Suppressor macrophage treated with lipopolysaccharide for 4 hours (primary cell): ENCODE measurements around the gene PKHD1.

Experiments used
- DNase-seq: peaks from one replicate; pipeline ENCODE4 v3.0.0-alpha.2; 2020

Gene PKHD1

DNA sequence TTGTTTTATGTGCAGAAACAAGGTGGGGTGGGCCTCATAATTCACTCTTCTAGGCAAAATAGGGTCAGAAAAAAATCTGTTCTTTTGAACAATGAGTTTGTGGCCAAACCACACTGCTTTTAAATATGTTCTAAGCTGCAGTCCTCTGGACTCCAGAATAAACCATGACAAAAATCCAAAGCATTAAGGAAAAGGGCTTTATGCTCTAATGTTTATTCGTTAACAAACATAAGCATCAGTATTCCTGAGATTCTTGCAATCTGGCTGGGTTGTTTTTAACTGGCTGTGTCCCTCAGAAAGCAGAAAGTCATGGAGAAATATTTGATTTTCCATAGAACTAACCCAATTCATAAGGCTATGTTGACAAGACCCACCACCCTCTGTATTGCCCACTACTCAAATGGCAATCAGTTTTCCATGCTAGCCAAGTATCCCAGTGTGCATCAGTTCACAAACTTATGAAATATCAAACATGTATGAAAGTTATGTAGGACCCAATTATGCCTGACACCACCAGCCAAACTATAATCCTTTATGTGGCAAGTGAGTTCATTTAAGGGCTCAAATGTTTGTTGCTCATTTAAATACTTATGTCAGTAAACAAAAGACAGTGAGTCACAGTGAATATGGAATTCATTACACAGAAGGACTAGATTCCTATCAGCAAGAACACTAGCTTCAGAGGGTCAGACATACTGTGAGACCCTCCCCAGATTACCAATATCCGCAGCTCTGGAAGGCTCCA is 45.1 kb downstream of the PKHD1 start:
- no peak for DNase-seq

DNA sequence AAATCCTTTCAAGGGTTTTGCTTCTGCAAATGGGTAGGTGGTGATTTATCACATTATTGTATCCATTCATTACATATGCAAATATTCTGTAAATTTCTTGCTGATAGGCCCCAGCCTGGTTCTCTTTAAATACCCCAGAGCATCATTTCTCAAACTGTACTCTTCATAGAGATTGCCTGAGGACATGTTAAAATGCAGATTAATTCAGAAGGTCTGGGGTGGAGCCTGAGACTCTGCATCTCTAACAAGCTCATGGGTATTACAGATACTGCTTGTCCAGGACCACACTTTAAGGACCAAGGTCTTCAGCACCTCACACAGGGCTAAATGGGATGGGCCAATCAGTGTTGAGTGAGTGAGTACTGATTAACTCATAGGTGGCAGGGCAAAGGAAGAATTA is 46.3 kb downstream of the PKHD1 start:
- no peak for DNase-seq

DNA sequence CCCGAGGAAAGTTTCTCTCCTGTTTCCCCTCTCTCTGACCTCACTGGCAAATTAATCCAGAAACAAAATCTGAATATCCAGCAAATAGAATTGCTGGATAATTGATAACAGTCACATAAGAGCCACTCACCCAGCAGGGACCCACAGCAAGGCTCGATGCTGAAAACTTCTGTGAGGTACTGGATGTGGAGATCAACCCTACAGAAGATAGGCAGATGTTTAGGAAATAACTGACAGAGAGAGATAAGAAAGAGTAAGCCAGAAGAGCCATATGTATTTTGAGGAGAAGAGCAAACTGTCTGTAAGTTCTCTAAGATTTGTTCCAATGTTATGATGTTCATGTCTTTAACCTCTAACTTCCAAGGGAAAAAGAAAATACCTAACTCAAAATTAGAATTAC is 59.7 kb downstream of the PKHD1 start:
- DNase-seq, result no peak

DNA sequence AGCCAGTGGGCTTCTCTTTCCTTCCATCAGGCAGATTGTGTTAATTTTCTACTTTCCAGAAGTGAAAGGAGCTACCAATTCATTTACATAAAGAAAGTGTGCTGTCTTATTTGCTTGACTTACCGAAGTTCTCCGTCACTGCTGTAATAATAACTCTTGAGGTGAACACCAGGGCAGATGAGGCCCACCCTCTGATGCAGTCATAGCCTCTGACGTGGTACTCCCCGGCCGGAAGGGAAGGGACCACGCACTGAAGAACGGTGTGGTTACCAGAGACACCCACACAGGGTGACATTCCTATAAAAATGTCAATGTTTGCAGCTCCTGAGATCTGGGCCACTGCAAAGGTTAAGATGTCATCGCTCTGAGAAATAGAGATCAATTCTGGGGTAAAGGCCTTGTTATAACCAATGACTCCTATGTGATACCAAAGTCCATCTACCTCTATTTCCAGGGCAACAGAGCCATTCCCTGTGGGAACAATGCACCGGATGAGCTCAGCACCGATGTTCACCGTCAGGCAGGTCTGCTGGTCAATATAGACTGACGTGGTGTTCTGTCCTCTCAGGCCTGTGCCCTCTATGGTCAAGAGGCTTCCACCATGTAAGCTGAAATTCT is 62.9 kb downstream of the PKHD1 start:
- DNase-seq, result no peak

DNA sequence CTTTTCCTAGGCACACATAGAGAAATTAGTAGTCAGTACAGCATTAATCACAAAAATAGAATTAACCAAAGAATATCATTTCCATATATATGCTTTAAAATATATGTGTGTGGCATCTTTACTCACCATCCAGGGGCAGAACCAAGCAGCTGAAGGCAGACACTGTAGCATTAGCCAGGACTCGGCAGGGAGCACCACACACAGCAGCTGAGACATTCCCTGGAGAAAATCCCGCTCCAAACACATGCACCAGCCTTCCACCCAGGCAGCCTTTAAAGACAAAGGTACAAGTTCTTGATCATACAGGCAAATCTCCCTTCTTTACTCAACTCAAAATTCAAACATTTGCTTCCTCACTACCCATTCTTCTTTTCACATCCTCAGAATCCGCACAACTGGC is 64.7 kb downstream of the PKHD1 start:
- no peak for DNase-seq

DNA sequence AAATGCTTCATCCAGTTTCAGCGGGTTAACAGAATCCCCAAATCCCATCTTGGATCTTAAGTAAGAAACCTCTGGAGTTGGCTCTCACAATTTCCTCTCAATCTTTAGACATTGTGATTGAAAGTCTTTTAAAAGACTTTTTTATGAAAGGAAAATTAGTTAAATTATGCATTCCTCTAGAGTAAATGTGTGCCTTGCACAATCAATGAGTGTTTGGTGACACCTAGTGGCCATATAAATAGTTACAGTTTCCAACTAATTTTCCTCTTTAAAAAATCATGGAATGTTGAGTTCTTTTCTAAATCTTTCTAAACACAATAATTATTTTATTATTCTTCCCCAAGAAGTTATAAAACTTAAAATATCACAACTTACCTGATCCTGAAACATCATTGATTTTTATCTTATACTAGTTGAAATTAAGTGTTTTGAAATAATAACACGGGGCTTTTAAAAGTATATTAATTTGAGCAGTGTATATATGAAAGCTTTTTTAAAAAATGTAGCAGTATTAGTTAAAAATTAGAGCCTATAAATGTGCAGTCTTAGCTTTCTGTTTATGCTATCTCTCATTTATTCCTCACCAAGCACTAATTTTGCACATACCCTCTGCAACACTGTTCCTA is 66.4 kb downstream of the PKHD1 start:
- peak; percentile 48 for DNase-seq

DNA sequence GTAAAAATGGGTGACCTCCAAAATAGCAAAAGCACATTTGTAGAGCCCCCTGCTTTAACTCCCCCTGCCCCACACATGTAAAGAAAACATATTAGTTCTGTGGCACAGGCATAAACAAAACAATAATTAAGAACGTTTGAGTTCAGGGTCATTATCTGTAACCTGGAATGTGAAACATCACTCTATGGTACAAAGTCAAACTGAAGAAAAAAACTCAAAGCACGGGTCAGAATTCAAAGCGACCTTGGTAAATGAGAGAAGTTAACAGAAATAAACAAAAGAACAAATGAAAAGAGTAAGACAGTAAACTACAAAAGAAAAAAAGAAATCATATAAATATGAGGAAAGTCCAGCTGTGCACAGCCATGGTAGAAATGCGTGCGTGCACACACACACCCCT is 67.5 kb downstream of the PKHD1 start:
- no peak for DNase-seq

DNA sequence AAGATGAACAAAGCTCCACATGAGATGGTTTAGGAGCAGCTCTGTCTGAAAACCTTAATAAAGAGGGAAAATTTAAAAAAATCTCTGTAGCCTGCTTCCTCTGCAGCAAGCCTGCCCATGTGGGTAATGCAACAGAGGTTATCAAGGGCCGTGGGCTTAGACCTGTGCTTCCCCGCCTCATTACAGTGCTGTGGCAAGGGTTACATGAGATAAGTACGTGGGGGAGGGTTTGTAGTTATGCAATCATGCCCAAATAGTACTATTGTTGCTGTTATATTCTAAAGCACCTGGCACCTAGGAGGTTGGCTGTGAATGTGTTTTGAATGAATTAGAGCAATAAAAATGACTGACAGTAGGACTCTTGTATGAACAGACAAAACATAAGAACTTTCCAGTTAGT is 68.3 kb downstream of the PKHD1 start:
- no peak for DNase-seq

DNA sequence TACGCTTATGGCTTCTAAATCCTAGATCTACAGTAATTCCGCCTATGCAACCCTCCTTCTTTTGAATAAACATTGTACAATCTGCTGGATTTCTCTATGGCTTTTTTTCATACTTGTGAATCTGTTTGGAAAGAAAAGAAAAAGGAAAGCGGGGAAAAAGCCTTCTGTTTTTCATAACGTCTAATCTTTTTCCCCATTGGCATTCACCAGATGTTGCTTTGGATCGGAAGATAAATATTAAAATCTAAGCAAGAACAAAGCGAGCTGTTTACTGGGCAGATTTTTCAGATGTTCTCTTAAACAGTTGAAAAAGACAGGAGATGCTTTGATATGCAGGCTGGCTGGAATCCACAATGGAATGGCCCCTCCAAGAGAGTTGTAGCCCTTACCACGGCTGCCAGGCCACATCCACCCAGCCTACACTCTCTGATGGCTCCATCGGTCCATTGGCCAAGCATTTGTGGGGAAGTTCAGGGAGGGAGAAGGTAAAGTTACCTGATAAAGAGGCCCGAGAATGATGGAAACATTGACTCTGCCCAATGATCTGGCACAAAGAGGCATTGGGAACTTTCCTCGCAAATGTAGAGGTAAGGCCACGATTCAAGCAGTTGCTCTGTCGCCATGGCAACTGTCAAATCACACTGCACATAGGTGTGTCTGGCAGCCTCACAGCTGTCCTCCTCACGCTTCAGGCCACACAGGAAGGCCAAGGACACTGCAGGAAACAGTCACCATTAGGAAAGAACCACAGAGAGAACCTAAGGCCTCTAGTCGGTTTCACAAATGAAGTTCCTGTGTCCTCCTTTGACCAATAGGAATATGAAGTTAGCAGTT is 70.3 kb downstream of the PKHD1 start:
- DNase-seq, result no peak

DNA sequence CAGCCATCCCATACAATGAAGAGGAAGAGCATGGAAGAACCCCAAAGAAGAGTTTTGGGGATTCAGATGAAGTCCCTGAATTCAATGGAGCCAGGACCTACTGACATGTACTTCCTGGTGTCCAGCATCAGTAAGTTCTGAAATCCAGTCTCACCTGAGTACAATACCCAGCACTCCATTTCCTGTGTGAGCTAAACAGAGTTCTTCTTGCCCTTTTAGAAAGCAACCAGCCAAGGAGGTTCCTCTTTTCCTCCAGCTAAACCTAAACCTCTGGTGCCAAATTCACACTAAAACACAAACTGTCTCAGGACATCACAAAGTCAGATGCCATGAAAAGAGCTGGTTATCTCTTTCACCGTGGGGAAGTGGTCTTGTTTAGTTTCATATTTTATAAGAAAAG is 71.5 kb downstream of the PKHD1 start:
- DNase-seq, result no peak

DNA sequence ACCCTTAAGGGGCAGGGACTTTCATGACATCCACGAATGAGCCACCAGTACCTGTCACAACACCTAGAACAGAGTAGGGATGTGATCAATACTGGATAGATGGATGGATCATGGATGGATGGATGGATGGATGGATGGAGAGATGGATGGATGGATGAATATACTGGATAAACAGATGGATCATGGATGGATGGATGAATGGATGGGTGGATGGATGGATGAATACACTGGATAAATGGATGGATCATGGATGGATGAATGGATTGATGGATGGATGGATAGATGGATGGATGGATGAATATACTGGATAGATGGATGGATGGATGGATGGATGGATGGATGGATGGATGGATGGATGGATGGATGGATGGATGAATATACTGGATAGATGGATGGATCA is 73.0 kb downstream of the PKHD1 start:
- no peak for DNase-seq

DNA sequence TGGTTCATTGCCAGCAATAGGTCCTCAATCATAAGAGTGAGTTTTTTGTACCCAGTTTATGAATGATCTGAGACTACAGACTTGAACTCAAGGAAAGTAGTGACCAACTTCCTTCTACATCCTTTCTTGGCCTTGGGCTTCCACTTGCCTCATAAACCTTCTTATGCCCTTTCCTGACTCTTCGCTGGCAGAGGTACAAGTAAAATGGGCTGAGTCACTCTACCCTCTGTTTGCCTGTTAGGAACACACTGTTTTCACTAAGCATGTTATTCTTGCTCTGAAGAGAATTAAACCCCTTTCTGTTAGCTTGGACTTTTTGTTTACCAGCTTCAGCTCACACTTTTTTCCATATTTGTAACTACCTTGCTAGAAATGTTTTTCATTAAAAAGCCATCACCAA is 74.4 kb downstream of the PKHD1 start:
- no peak for DNase-seq

DNA sequence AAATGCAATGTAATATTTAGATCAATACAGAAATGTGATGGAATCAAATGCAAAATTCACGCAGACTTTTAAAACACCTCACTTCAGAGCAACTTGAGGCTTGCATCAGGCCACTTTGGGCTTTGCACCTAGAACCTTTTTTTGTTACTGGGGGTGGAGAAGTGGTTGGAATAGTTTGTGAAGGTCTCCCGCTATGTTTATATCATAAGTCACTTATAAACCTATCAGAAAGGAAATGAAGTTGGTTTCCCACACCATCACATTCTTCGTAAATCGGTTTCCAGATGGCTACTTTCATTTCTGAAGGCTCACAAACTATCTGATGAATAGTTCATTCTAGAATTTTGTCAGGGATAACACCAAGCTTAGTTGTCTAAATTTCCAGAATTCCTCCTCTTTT is 74.8 kb downstream of the PKHD1 start:
- no peak for DNase-seq

DNA sequence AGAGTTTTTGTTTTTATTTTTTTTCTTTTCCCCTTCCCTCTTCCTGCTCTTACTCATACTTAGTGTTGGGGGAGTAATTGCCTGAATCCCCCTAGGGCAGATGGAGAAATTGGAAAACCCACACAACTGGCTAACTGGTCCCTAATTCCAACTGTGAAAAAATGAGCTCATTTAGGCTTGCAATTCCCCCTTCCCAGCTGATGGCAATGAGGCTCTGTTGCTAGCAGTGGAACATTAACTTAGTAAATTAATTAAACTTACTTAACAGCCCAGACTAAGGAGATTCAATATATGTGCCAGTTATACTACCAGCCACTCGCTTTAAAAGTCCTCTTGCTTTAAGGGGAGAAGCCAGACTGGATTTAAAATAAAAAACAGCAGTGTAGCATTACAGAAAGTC is 76.6 kb downstream of the PKHD1 start:
- no peak for DNase-seq

DNA sequence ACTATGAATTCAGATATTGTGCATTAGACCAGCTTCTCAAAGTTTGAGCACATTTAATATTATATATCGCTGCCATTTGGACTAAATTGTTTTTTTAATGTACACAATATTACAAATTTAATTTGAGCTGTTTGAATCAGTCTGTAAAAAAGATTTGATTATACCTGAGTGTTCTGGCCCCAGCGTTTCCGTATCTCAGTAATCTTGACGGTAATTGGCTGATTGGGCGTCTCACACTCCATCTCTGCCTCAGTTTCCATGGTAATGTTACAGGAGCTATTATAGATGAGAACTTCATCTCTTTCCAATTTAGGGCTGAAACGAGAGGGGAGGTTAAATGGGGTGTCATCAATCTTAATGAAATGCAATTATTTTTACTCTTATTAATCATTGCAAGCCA is 77.3 kb downstream of the PKHD1 start:
- no peak for DNase-seq

DNA sequence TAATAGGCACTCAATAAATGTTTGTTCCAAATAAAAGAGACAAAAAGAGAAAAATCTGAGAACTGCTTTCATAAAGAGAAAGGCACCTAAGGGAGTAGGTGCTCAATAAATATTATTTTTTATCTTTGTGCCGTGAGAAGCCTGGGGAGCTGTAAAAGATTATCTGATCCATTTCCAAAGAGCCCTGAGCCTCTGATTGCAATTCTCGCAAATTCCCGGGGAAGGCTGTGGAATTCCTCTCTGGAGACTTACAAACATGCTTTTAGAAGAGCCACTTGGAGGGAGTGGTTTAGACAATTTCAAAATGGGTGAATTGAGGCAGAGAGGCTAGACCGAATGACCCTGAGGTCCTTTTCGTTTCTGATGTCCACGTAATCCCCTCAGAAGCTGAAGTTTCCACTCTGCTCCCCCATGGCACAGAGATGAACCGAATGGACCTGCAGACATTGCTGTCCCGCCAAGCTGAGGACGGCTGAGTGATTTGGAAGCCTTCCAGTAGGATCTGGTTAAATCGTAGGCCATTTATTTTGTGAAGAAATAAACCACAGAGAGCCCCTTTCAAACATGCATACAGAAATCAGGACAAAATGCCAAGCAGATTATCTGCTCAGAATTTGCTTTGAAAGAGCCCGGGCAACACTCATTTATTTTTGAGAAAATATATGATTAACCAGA is 77.8 kb downstream of the PKHD1 start:
- DNase-seq, result no peak

DNA sequence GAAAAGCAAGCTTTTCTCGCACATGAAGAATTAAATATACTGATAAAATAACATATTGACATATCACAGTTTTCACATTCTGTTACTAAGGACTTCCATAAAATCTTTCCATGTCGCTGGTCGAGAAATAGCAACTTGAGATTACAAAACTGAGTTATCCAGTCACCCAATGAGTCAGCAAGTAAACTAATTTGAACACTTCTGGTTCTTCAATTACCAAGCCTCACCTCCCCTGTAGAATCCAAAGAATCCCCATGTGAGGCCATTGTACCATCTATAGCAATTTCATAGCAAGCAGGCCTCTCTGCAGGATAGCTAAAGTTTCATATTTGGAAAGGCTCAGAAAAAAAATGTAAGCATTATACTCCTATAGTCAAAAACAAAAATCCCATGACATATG is 87.3 kb downstream of the PKHD1 start:
- DNase-seq, result no peak

DNA sequence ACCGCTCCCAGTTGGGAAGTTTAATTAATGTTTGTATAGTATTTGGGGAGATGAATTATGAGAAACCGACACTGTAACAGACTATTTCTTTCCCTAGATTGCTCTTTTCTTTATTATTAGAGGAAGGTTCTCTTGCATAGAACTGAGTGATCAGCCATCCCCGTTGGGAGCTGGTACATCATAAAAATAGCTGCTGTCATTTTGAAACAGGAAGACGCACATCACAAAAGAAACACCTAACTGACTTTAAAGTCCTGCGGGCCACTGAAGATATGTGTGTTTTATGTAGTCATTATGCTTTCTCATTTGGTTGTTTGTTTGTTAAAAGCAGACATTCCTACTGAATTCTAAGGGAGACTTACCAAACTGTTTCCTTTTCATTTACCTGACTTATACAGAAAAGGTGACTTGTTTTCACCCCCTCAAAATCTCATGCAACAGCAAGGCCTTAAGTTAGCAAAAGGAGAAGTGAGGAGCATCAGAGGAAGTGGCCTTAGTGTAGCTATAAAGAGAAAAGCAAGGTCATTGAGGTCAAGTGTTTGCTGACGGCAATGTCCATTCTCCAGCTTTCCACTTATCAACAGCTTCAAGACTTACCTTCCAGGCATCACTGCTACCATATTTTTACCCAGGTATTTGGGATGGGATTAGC is 91.0 kb downstream of the PKHD1 start:
- DNase-seq, result no peak

DNA sequence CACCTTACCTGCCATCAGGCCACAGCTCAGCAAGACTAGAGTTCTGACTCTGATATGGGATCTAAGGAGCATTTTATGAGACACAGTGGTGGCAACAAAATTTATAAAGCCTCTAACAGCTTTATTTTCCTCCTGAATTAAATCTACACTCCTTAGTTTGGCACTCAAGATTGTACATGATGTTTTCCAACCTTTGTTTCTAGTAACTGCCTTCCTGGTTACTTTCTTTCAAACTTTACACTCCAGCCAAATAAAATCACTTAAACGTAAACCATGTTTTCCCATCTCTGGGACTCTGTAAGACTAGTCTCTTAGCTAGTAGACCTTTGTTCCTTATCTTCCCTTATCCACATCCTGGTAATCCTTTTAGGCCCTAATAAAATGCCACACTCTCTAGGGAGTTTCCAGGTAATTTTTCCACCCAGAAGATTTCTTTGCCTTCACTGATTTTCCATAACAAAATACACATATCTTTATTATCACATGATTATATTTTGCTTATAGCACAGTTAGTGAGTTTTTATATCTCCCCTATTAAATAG is 92.1 kb downstream of the PKHD1 start:
- no peak for DNase-seq

DNA sequence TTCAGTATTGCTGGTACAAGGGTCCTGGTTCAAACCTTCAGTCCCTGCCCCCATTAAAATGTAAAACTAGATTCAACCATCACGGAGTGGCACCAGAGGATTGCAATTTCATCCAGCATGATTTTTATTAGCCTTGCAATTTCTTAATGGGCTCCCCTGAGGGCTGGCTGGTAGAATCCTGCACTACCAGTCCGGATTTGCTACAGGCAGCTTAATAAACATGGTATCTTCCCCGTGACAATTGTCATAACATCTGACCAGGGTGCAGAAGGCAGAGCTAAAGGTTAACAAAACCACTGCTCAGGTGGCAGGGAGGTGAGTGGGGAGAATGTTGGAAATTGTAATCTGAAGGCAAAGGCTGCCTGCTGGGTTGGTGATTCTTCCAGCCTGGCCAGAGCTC is 94.5 kb downstream of the PKHD1 start:
- no peak for DNase-seq

DNA sequence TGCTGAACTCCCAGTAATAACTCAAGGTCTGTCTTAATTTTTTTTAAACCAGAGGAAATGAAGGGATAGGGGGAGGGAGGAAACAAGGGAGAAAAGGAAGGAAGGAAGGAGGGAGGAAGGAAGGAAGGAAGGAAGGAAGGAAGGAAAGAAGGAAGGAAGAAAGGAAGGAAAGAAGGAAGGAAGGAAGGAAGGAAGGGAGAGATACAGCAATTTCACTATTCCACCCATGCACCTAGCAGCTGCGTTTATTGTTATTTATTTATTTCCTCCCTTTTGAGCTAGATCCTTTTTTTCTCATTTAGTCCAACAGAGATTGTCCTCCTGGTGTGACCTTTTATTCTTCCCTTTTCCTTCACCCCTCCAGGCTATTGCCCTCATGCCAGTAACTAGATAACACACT is 97.6 kb downstream of the PKHD1 start:
- DNase-seq, result no peak

DNA sequence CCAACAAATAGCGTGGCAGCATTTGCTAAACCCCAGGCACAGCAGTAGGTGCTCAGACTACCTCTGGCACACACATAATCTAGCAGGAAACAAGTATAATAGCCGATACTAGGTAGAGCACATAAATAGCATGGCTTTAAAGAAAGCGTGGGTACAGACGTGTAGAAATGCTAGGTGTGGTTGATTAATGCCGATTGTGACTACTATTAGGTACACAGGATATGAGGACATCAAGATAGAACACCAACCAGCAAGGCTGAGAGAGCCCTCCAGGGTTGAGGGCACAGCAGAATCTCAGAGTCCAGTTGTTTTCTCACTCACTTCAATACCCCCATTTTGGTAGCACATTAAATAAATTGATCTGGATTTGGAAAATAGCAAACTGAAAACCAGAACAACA is 100.5 kb downstream of the PKHD1 start:
- no peak for DNase-seq
